Measurements from ENCODE around the gene NCKIPSD.

DNA sequence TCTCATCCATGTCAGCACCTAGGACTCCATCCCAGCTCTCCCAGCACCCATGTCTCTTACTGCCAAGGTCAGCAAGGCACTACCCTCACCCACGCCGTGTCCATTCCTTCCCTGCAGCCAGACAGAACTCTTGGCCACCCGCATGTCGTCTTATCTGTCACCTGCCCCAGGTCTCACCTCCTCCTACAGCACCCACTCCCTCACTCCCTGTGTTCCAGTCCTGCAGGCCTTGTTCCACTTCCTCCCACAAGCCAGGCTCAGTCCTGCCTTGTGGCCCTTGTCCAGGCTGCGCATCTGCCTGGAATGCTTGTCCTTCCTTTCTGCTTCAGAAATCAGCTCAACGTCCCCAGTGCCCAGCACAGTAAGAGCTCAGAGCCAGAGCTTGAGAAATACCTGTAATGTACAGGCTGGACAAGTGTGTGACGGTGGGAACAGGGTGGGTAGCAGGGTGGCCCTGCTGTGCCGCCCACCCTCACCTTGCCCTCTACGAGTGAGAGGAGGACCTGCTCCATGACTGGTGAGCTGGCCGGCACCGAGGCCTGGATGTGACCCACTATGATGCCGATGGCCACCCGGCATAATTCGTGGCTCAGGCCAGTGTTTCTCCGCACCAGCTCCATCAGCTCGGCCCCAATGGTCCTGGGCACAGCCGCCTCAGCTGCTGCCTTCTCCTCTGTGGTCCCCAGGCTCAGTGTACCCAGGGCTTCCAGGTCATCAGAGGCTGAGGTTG lies 4.7 kb downstream of the NCKIPSD start:
- TF ChIP-seq, protein P1, sequence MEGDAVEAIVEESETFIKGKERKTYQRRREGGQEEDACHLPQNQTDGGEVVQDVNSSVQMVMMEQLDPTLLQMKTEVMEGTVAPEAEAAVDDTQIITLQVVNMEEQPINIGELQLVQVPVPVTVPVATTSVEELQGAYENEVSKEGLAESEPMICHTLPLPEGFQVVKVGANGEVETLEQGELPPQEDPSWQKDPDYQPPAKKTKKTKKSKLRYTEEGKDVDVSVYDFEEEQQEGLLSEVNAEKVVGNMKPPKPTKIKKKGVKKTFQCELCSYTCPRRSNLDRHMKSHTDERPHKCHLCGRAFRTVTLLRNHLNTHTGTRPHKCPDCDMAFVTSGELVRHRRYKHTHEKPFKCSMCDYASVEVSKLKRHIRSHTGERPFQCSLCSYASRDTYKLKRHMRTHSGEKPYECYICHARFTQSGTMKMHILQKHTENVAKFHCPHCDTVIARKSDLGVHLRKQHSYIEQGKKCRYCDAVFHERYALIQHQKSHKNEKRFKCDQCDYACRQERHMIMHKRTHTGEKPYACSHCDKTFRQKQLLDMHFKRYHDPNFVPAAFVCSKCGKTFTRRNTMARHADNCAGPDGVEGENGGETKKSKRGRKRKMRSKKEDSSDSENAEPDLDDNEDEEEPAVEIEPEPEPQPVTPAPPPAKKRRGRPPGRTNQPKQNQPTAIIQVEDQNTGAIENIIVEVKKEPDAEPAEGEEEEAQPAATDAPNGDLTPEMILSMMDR (conservative IDR thresholded peaks at IDR 0.05 in 1 of 2, IDR thresholded peaks at IDR 0.05 in 1 of 2; ENCODE audit: extremely low read depth in 1 of 2, insufficient read depth in 1 of 2, low read depth in 1 of 2, low read length in 2 of 2): no peak
- no peak for TF ChIP-seq EZH2 (IDR thresholded peaks at IDR 0.05; ENCODE audit: borderline replicate concordance, low read length)

Measured in mammary epithelial cell (primary cell).